Fibroblast of skin of left biceps (primary cell): ENCODE results near the gene STAM2.

Experiments
- DNase-seq, 2 experiments: peaks; one replicate each; pipeline ENCODE4 v3.0.0-alpha.2; 2013; ENCODE audit warnings: low read depth in 2 of 2

Gene STAM2

GRCh38 chr2:152071518-152071917 lies 104.0 kb downstream of the STAM2 start:
- DNase-seq, result no peak

- no peak for DNase-seq
Observed at GRCh38 chr2:152071092-152071491, 104.5 kb downstream of the STAM2 start.

GRCh38 chr2:152068226-152068625 lies 107.3 kb downstream of the STAM2 start:
- DNase-seq, result no peak

- no peak for DNase-seq
Observed at GRCh38 chr2:152067823-152068222, 107.7 kb downstream of the STAM2 start.
